Vagina (tissue), 2 donors: ENCODE measurements around the gene TBL1X.

Experiments used
- CTCF ChIP-seq, 3 experiments: fragments of 450-650 bp in 2 of 3; fragments of 200-600 bp in 1 of 3; sonication (generic) in 1 of 3; IDR thresholded peaks; one replicate each; pipeline ENCODE4 v1.5.1; 2017 to 2019; ENCODE audit warnings: antibody characterized with exemption in 3 of 3, mild to moderate bottlenecking in 2 of 3, moderate library complexity in 2 of 3
- POLR2A ChIP-seq, 2 donors: fragments of 450-650 bp; IDR thresholded peaks; one replicate each; pipeline ENCODE4 v1.6.1; 2017; ENCODE audit warnings: antibody characterized with exemption in 2 of 2, mild to moderate bottlenecking in 2 of 2, moderate library complexity in 2 of 2
- POLR2AphosphoS5 ChIP-seq, 2 donors: sonication (generic); formaldehyde crosslinking; IDR thresholded peaks; one replicate each; pipeline ENCODE4 v1.9.0; 2017; ENCODE audit warnings: antibody characterized with exemption in 2 of 2, mild to moderate bottlenecking in 2 of 2, low read depth in 1 of 2; ENCODE audit not compliant: insufficient read depth in 1 of 2

- no peak for TF ChIP-seq POLR2A (IDR thresholded peaks at IDR 0.05)
- TF ChIP-seq CTCF (IDR thresholded peaks at IDR 0.05), result no peak
- TF ChIP-seq POLR2AphosphoS5 (IDR thresholded peaks at IDR 0.05; ENCODE audit: insufficient read depth in 1 of 2, low read depth in 1 of 2), result no peak
These were observed 50.6 kb downstream of the TBL1X start for GRCh38 chrX:9515489-9515888.
